ENCODE results near the gene MRTFB.
A peak's percentile ranks its signal among the peaks of the same experiment; 100 is the strongest.

The MRTFB gene

GRCh38 chr16:14285513-14286367, 214.6 kb downstream of the MRTFB start:
- CTCF ChIA-PET: interaction anchor here (0.7 to 2.0 kb wide), 6 partner anchors 9 to 366 kb away, joined by 3 to 7 read pairs (median 3); partner anchors contain the start of gene ERCC4
- TF ChIP-seq ARNT (IDR thresholded peaks at IDR 0.05) (peak; percentile 59; the same call in 1 of the 2 replicates), ZNF384 (IDR thresholded peaks at IDR 0.05) (no peak), CTBP1 (IDR thresholded peaks at IDR 0.05; ENCODE audit: borderline replicate concordance) (peak; percentile 46; the same call in 1 of the 2 replicates)
- POLR2A ChIA-PET: no interaction called here
- DNase-seq (ENCODE audit: extremely low spot score): peak; percentile 91

GRCh38 chr16:14286368-14287230, 215.5 kb downstream of the MRTFB start:
- TF ChIP-seq CTBP1 (IDR thresholded peaks at IDR 0.05; ENCODE audit: borderline replicate concordance) (no peak), ZNF384 (IDR thresholded peaks at IDR 0.05) (0 out of 2 replicates have a peak, but pooled peaks have one; percentile 32)
- ChIA-PET POLR2A (no interaction called here), CTCF (interaction anchor here (1.0 kb wide), 1 partner anchor 100 kb away, joined by 3 read pairs; no protein-coding TSS in a partner anchor)
- DNase-seq (ENCODE audit: extremely low spot score): no peak

- TF ChIP-seq, protein P1, sequence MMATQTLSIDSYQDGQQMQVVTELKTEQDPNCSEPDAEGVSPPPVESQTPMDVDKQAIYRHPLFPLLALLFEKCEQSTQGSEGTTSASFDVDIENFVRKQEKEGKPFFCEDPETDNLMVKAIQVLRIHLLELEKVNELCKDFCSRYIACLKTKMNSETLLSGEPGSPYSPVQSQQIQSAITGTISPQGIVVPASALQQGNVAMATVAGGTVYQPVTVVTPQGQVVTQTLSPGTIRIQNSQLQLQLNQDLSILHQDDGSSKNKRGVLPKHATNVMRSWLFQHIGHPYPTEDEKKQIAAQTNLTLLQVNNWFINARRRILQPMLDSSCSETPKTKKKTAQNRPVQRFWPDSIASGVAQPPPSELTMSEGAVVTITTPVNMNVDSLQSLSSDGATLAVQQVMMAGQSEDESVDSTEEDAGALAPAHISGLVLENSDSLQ (IDR thresholded peaks at IDR 0.05): peak; percentile 43
- TF ChIP-seq SP1 (IDR thresholded peaks at IDR 0.05): no peak
- DNase-seq (ENCODE audit: extremely low spot score): peak; percentile 69
- POLR2A ChIA-PET: no interaction called here
- CTCF ChIA-PET: interaction anchor here (0.6 kb wide), 1 partner anchor 8 kb away, joined by 3 read pairs; no protein-coding TSS in a partner anchor
These were observed 218.7 kb downstream of the MRTFB start for GRCh38 chr16:14289692-14290340.

GRCh38 chr16:14291286-14291685, 220.2 kb downstream of the MRTFB start:
- POLR2A ChIA-PET: no interaction called here
- CTCF ChIA-PET: no interaction called here
- TF ChIP-seq CTBP1 (IDR thresholded peaks at IDR 0.05; ENCODE audit: borderline replicate concordance) (no peak), SUZ12 (IDR thresholded peaks at IDR 0.05) (no peak), NFRKB (IDR thresholded peaks at IDR 0.05) (no peak), ZNF384 (IDR thresholded peaks at IDR 0.05) (no peak), FOXA1 (IDR thresholded peaks at IDR 0.05) (no peak), FOXM1 (IDR thresholded peaks at IDR 0.05; ENCODE audit: borderline replicate concordance) (no peak), HDGF (IDR thresholded peaks at IDR 0.05; ENCODE audit: borderline replicate concordance) (no peak), ARNT (IDR thresholded peaks at IDR 0.05) (no peak), LEF1 (IDR thresholded peaks at IDR 0.05; ENCODE audit: borderline replicate concordance) (no peak), ELF4 (IDR thresholded peaks at IDR 0.05) (no peak), FOXK2 (IDR thresholded peaks at IDR 0.05) (no peak), TARDBP (IDR thresholded peaks at IDR 0.05) (no peak), BHLHE40 (IDR thresholded peaks at IDR 0.05; ENCODE audit: borderline replicate concordance) (no peak), L3MBTL2 (conservative IDR thresholded peaks at IDR 0.05) (no peak), SP1 (IDR thresholded peaks at IDR 0.05) (no peak)
- TF ChIP-seq, protein P1 (IDR thresholded peaks at IDR 0.05): no peak
- DNase-seq (ENCODE audit: extremely low spot score): no peak

DNA sequence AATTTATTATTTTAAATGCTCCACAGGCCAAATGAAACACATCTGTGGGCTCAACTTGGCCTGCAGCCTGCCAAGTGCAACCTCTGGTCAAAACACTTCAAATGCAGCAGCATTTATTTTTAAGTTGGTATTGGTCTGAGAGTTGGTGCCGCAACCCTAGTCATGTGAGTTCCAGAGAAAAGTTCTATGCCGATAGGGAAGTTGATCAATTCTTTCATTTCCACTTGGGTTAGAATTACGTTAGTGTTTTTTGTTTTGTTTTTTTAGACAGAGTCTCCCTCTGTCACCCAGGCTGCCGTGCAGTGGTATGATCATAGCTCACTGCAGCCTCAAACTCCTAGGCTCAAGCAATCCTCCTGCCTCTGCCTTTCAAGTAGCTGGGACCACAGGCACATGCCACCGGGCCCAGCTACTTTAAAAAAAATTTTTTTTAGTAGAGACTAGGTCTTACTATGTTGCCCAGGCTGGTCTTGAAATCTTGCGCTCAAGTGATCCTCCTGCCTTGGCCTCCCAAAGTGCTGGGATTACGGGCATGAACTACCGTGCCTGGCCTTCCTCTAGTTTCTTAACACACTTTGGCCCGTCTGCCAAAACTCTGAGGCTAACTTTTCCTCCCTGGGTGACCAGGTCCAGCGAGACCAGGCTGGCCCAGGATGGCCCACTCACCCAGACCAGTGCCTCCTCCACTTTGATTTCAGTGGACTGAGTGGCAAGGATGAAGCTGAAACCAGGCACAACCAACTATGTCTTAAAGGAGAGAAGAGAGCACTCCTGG, 221.1 kb downstream of the MRTFB start:
- POLR2A ChIA-PET: no interaction called here
- no peak for TF ChIP-seq HDGF (IDR thresholded peaks at IDR 0.05; ENCODE audit: borderline replicate concordance)
- no peak for TF ChIP-seq BHLHE40 (IDR thresholded peaks at IDR 0.05; ENCODE audit: borderline replicate concordance)
- TF ChIP-seq ARNT (IDR thresholded peaks at IDR 0.05): no peak
- TF ChIP-seq NFRKB (IDR thresholded peaks at IDR 0.05): no peak
- DNase-seq (ENCODE audit: extremely low spot score): no peak
- CTCF ChIA-PET: no interaction called here

- POLR2A ChIA-PET: no interaction called here
- DNase-seq (ENCODE audit: extremely low spot score): no peak
- TF ChIP-seq L3MBTL2 (conservative IDR thresholded peaks at IDR 0.05) (no peak), FOXA1 (IDR thresholded peaks at IDR 0.05) (no peak), LEF1 (IDR thresholded peaks at IDR 0.05; ENCODE audit: borderline replicate concordance) (no peak), SP1 (IDR thresholded peaks at IDR 0.05) (no peak), TARDBP (IDR thresholded peaks at IDR 0.05) (no peak), ELF4 (IDR thresholded peaks at IDR 0.05) (no peak), SUZ12 (IDR thresholded peaks at IDR 0.05) (no peak)
These were observed 225.5 kb downstream of the MRTFB start for GRCh38 chr16:14296663-14297062.

More at GRCh38 chr16:14296663-14297062, 225.5 kb downstream of the MRTFB start:
- CTCF ChIA-PET: no interaction called here

Measured in HEK293T (cell line).